ENCODE data around the gene SYNGR2.
"Not testable (repeated sequence)": the region's sequence is repeated elsewhere in the genome, so short reads cannot be mapped to it uniquely, and the experiment has no call there.

SYNGR2 gene

DNA sequence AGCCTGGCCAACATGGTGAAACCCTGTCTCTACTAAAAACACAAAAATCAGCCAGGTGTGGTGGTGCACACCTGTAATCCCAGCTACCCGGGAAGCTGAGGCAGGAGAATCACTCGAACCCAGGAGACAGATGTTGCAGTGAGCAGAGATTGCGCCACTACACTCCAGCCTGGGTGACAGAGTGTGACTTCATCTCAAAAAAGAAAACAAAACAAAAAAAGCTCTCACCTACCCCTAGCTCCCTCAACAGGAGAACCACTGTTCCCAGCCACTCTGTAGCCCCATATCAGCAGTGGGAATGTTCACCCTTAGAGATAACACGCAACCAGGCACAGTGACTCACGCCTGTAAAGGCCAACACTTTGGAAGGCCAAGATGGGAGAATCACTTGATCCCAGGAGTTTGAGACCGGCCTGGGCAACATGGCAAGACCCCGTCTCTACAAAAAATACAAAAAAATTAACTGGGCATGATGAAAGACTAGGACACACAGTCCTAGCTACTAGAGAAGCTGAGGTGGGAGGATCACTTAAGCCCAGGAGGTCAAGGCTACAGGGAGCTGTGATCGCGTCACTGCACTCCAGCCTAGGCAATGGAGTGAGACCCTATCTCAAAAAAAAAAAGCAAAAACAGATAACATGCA is 32.4 kb upstream of the SYNGR2 start:
- DNase-seq (ENCODE audit: extremely low read depth, low read depth): no peak
- TF ChIP-seq, protein P1, sequence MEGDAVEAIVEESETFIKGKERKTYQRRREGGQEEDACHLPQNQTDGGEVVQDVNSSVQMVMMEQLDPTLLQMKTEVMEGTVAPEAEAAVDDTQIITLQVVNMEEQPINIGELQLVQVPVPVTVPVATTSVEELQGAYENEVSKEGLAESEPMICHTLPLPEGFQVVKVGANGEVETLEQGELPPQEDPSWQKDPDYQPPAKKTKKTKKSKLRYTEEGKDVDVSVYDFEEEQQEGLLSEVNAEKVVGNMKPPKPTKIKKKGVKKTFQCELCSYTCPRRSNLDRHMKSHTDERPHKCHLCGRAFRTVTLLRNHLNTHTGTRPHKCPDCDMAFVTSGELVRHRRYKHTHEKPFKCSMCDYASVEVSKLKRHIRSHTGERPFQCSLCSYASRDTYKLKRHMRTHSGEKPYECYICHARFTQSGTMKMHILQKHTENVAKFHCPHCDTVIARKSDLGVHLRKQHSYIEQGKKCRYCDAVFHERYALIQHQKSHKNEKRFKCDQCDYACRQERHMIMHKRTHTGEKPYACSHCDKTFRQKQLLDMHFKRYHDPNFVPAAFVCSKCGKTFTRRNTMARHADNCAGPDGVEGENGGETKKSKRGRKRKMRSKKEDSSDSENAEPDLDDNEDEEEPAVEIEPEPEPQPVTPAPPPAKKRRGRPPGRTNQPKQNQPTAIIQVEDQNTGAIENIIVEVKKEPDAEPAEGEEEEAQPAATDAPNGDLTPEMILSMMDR (IDR thresholded peaks at IDR 0.05; ENCODE audit: low read depth, low read length): no peak

DNA sequence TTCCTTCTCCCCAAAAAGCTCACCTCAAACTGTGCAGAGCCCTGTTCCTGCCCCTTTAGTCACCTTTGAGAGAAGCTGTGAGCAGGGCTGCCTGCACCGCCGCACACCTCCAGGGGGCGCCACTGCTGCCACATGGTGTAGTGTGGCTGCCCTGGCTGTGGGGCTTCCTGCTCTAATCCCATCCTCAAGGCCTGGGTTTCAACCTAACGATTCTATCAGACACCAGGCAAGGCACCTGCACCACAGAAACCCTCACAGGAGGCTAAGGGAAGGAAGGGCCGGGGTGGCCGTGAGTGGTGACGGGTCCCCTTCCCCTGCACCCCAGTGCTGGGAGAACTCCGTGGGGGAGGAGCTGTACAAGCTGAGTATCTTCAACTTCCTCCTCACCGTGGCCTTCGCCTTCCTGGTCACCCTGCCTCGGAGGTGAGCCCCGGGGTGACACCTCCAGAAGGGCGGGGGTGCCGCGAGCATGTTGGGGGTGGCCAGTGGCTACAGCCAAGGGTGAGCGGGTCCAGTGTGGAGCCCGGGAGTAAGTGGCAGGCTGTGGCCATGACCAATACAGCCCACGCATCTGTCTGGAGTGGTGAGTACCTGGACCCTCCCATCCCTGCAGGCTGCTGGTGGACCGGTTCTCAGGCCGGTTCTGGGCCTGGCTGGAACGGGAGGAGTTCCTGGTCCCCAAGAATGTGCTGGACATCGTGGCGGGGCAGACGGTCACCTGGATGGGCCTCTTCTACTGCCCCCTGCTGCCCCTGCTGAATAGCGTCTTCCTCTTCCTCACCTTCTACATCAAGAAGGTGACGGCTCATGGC is 30.8 kb upstream of the SYNGR2 start:
- TF ChIP-seq, protein P1 (IDR thresholded peaks at IDR 0.05; ENCODE audit: low read depth, low read length): peak; percentile 19
- no peak for DNase-seq (ENCODE audit: extremely low read depth, low read depth)

DNA sequence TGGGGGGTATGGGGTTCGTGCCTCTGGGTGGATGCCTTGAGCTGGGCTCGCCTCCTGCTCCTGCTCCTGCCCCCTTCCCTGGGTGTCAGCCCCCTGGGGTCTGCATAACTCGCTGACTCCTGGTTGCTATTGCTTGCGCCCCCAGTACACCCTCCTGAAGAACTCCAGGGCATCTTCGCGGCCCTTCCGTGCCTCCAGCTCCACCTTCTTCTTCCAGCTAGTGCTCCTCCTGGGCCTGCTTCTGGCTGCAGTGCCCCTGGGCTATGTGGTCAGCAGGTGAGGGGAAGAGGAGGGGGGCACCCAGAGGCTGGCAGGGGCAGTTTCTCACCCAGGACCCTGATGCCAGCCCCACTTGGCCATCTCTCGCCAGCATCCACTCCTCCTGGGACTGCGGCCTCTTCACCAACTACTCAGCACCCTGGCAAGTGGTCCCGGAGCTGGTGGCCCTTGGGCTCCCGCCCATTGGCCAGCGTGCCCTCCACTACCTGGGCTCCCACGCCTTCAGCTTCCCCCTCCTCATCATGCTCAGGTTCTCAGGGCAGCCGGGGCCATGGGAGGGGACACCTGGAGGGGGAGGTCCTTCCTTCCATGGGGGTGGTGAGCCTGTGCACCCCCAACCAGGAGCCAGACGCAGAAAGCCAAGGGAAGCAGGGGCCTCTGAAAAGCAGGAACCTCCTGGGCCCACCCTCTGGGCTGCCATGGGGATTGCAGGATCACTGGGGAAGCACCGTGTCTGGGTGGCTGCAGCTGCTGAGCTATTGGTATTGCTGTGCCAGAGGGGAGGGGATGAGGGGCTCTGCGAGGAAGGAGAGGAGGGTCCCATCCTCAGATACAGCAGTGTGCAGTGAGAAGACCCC is 29.9 kb upstream of the SYNGR2 start:
- no peak for DNase-seq (ENCODE audit: extremely low read depth, low read depth)
- TF ChIP-seq, protein P1 (IDR thresholded peaks at IDR 0.05; ENCODE audit: low read depth, low read length): no peak

DNA sequence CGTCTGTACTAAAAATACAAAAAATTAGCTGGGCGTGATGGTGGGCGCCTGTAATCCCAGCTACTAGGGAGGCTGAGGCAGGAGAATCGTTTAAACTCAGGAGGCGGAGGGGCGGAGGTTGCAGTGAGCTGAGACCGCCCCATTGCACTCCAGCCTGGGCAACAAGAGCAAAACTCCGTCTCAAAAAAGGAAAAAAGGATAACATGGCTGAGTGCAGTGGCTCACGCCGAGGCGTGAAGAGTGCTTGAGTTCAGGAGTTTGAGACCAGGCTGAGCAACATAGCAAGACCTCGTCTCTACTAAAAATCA is 28.6 kb upstream of the SYNGR2 start:
- not testable (repeated sequence) for DNase-seq (ENCODE audit: extremely low read depth, low read depth)

DNA sequence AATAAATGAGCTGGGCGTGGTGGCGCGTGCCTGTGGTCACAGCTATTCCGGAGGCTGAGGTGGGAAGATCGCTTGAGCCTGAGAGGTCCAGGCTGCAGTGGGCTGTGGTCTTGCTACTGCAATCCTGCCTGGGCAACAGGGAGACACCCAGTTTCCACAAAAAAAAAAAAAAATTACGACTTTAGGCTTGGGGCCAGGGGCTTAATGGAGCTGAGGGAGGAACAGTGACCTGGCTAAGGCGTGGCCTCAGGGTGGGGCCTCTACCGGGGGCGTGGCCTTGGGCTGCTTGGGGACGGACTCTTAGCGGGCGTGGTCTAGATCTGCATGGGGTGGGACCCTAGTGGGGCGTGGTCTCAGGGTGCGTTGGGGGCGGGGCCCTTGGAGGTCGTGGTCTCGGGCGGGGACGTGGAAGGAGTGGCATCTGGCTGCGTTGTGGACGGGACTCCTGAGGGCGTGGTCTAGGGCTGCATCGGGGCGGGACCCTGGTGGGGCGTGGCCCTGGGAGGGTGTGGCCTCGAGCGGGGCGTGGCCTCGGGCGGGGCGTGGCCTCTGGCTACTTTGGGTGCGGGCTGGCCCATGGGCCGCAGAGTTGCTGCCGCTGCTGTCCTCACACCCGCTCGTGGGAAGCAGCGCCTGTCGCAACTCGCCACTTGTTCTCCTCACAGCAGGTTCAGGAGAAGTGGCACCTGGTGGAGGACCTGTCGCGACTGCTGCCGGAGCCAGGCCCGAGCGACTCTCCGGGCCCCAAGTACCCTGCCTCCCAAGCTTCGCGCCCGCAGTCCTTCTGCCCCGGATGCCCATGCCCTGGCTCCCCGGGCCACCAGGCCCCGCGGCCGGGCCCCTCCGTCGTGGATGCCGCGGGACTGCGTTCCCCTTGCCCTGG is 28.0 kb upstream of the SYNGR2 start:
- DNase-seq (ENCODE audit: extremely low read depth, low read depth): peak; percentile 8
- TF ChIP-seq, protein P1 (IDR thresholded peaks at IDR 0.05; ENCODE audit: low read depth, low read length): no peak

DNA sequence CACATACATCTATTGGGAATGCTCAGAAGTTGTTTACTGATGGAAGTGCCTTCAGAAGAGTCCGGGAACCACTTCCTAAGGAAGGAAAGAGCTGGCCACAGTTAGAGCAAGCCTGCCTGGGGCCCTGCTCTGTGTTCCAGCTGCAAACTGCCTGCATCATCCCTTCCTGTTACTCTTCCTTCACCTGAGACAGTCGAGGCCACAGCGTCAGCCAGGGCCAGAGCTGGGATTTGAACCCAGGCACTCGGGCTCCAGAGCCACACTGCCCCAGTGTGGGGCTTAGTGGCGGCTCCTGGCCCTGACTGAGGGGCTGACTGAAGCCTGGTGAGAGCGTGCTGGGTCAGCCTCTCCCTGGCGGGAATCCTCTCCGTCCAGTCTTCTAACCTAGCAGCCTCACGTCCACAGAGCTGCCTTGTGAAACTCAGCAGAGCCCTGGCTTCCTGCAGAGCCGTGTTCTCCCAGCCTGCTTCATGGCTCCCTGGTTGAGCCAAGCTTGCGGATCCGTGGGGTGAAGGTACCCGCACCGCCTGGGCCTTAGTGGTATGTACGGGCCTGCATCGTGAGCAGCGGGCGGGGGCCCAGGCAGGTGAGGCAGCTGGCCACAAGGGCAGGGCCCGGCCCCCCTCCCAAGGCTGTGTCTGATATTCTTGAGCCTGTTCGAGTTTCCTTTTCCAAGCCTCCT is 26.8 kb upstream of the SYNGR2 start:
- no peak for DNase-seq (ENCODE audit: extremely low read depth, low read depth)
- TF ChIP-seq, protein P1 (IDR thresholded peaks at IDR 0.05; ENCODE audit: low read depth, low read length): no peak
